ENCODE measurements around the gene CTIF.

GRCh38 chr18:48620071-48620470 lies 81.2 kb downstream of the CTIF start:
- no peak for TF ChIP-seq CTCF (IDR thresholded peaks at IDR 0.05)
- TF ChIP-seq POLR2A (IDR thresholded peaks at IDR 0.05) = no peak
